HG03439 (cell line): Measurements from ENCODE around the gene CCDC186.

ENCODE experiments used
- ATAC-seq: cut with Tn5 transposase; IDR thresholded peaks from one replicate; pipeline ENCODE4 v1.9.1; 2021; ENCODE audit warnings: mild to moderate bottlenecking, moderate library complexity; ENCODE audit not compliant: unreplicated experiment

The CCDC186 gene

DNA sequence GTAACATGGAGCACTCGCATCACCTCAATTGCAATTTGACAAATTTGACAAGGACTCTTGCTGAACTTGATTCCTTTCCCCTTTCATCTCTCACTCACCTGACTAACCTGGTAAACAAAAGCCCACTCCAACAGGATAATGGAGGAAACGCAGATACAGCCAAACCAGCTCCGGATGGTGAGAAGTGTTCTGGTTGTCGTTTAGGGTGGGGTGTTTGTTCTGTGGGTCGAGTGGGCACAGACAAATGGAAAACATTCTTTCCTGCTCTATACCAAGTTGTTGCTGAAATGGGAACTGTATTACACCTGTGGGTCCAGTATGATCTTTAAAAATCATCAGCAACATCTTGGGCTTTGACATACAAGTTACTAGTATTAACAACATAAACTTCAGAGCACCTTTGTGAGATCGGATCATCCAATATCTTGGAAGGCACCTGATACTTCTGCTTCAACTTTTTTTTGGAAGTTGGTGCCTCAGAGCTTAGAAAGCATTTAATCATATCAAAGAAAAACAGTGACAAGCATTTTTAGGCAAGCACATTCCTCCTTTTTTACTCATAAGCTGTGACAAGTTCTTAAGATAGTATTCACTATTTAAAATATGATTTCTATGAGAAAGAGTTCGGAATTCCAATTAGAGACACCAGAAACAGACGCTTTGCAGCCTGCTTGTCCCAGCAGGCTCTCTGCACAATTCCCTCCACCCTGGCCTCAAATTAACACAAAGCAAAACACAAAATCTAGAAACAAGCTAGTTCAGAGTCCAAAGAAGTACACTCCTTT is 58.1 kb downstream of the CCDC186 start:
- ATAC-seq: no peak

DNA sequence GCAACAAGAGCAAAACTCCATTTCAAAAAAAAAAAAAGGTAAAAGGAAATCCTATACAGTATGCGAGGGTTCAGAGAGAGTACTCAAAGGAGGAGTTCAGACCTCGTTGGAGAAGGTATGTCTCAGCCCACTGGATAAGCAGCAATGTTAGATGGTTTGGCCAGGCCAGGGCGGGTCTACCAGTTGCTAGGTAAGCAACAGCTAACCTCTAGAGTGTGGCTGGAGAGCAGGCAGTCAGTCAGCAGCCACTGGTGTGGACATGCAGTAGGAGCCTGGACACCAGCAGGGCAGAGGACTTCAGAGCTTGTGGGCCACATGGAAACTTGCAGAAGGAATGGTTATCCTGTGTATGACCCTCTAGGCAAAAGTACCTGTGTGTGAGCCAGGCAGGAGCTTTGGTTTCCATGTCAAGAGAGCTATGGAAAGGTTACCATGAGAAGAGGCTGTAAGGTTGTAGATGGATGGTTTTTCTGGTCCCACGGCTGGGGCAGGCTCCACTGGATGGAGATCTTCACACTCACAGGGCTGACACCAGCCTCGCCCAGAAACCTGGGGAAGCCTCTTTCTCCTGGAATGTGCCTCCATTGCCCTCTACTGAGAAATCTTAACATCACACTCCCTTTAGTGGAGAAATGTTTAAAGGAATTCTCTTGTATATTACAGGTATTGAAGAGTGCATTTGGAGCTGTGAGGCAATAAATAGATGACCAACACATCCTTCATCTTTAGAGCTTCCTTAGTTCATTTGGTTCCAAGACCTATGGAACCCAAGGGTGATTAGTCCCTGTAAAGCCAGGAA is 63.6 kb downstream of the CCDC186 start:
- ATAC-seq: no peak

- ATAC-seq: no peak
Measured at GRCh38 chr10:114103284-114103683, 70.7 kb downstream of the CCDC186 start.

DNA sequence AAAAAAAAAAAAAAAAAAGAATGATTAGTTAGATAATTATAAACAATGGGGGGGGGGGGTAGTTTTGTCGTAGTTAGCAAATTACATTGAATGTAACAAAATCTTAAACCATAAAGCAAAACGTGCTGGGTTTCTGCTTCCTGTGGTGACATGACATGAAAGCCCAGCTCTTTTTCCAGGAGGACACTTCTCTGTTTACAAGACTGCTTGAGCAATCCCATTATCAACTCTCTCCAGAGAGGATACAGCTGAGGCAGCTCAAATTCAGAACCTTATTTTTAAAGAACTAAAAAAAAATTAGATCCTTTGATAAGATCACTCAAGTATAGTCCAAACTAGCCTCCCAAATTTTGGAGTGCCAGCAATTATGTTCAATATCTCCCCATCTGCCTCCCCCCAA is 71.7 kb downstream of the CCDC186 start:
- ATAC-seq: no peak

DNA sequence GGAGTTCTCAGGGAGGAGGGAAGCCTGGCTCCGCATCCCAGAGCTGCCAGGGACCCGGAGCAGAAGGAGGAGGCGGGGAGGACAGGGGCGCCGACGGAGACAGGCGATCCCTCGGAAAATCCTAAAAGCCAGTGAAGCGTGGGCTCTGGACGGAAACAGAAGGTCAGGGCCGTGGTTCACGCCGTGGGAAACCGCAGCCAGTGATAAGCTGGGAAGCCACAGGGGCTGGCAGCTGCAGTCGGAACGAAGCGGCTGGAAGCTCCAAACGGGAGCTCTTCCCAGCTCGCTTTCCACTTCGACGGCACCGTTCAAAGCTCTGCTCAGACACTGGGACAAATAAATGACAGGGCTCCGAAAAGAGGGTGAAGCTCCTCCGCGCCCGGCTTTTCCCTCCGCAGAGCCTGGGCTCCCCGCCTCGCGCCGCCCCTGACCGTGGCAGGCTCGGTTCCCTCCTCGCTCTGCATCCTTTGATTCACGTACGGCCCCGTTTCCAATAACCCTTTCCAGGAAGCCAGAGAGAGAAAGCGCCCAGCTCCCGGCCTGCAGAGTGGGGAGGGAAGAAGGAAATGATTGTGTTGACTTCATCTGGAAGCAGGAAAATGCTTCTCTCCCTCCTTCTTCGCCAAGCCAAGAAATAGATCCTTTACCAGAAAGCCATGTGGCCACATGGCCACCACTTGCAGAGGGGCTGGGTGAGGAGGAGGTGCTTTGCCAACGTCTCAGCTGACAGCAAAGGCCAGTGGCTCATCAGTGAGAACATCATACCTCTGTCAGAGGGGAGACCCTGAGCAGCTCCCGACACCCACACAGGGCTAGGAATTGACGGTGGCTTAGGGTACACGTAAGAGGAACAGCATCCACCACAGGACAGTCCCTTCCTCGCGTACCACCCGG is 72.9 kb downstream of the CCDC186 start:
- ATAC-seq: no peak

DNA sequence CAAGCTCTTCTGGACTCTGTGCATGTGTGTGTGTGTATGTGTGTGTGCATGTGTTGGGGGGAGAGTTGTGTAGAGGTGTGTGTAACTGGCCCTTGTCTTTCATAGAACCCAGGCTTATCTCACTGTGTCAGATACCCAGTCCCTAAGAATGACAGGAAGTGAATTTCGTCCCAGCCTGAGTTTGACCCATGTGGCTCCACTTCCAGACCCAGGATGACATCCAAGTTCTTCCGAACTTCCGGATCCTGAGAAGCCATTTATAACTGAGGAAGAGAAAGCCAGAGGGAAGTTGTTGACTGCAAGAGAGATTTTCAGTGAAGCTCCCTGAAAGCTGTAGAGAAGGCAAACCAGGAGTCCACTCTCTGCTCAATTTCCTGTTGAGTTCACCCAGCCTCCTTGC is 77.1 kb downstream of the CCDC186 start:
- no peak for ATAC-seq

- no peak for ATAC-seq
Measured at GRCh38 chr10:114095559-114096337, 78.3 kb downstream of the CCDC186 start.

GRCh38 chr10:114094795-114095194 is 79.2 kb downstream of the CCDC186 start:
- ATAC-seq: no peak

DNA sequence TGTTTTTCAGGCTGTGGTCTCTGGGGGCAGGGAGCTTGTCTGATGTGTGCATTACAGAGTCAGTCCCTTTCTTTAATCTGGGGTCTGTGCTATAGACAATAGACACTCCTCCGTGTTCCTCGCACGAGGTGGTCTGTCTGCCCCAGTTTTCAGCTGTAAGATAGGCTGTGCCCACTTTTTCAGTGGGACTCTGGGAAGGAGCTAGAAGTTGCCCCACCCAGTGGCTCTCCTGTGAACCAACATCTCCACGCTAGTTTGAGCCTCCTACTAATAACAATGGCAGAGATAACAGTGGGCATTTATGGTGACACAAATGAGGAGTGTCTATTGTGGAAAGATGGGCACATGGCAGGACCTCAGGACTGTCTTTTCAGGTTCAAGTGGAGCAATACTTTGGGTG is 86.3 kb downstream of the CCDC186 start:
- ATAC-seq: no peak

DNA sequence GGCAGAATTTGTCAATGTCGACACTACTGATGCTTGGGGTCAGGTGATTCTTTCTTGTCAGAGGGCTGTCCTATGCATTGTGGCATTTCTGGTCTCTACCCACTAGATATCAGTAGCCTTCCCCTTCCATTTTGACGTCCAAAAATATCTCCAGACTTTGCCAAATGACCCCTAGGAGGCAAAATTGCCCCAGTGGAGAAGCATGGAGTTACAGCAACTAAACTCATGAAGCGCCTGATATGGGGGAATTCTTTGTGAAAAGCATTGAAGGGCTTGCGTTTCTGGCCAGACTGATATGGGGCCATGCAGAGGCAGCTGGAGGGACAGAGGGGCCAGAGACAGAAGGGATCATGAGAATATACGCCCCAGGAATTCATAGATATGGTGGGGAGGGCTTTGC is 86.7 kb downstream of the CCDC186 start:
- no peak for ATAC-seq

GRCh38 chr10:114084215-114084614 is 89.8 kb downstream of the CCDC186 start:
- ATAC-seq: no peak

DNA sequence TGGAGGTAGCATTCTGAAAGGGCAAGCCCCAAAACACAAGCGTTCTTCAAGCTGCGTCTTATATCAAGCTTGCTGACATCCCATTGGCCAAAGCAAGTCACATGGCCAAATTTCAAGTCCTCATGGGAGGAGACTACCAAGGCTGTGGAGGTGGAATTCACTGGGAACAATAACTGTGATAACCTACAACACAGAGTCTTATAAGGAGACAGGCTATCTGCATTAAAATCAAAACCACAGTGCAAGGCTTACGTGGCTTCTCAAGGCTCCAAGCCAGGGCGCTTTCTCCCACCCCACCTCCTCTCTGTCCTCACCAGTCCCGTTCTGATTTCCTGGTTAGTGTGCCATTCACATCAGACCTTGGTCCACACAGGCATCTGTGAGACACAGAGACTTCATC is 91.0 kb downstream of the CCDC186 start:
- ATAC-seq: no peak

DNA sequence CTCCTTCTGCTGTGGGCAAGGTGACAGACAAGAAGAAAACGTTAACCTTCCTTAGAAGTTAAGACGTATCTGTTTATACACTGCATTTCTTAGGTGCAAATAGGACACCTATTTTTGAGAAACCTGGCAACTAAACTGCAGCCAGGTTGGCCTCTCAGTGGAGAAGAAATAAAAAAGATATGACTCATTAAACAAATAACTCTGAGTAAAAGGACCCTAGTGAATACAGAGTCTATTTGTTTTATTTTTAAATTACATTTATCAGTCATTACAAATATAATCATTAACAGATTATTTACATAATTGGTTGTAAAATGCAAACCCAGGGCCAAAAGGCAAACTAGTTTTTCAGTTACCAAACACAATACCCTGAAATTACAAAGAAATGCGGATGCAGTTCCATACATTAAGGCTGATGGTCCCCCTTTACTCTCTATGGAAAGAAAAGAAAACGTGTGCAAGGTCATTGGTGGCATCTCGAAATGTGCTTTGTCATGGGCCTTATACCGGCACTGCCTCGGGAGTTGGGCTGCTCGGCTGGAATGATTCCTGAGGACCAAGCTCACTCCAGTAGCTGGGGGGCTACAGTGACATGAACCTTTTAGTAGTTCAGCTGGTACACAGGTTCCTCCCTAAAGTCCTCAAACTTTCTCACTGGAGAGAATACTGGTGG is 92.0 kb downstream of the CCDC186 start:
- ATAC-seq: no peak

DNA sequence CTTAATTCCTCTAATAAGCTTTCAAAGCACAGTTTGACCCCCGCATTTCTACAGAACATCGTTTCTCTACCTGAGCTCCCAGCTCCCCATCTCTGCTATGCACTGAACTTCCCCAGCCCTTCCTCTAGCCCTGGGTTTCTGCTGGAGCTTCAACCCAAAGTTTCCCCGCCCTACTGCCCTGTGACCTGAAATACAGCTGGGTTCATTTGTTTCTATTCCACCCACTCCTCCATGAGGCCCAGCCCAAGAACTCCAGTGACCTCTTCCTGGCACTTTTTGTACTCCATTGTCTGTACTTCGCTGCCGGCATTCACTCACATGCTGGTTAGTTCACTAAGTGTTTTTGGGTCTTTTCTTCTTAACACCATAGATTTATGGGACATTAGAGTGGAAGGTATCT is 94.6 kb downstream of the CCDC186 start:
- no peak for ATAC-seq

- ATAC-seq: no peak
Measured at GRCh38 chr10:114078346-114078745, 95.7 kb downstream of the CCDC186 start.

- ATAC-seq: no peak
Measured at GRCh38 chr10:114077815-114078219, 96.2 kb downstream of the CCDC186 start.

- ATAC-seq: no peak
Measured at GRCh38 chr10:114077347-114077746, 96.7 kb downstream of the CCDC186 start.

DNA sequence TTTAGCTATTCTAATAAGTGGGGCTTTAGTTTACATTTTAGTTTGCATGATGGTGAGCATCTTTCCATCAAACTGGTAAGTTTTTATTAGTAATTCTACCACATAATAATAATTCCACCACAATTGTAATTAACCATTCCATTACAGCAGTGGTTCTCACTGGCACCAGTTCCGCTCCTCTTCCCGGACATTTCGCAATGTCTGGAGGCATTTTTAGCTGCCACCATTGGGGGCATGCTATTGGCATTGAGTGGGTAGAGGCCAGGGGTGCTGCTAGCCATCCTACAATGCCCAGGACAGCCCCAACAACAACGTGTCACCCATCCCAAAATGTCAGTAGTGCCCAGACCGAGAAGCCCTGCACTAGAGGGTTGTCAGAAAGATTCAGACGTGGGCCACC is 98.9 kb downstream of the CCDC186 start:
- no peak for ATAC-seq

- ATAC-seq: no peak
Measured at GRCh38 chr10:114073395-114074186, 100.4 kb downstream of the CCDC186 start.
